ENCODE measurements around the gene PIK3CA.

DNA sequence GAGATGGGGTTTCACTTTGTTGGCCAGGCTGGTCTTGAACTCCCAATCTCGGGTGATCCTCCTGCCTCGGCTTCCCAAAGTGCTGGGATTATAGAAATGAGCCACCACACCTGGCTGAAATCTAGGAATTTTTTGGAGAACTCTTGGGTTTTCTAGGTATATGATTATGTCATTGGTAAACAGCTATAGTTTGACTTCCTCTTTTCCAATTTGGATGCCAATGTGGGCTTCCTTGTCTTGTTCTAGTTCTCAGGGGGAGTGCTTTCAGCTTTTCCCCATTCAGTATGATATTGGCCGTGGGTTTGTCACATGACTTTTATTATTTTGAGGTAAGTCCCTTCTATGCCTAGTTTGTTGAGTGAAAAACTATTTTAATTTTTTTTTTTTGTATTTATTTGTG, 84.9 kb downstream of the PIK3CA start:
- no peak for TF ChIP-seq EZH2 (IDR thresholded peaks at IDR 0.05; ENCODE audit: borderline replicate concordance, low read depth, low read length, poor library complexity, severe bottlenecking)
- TF ChIP-seq, protein P1, sequence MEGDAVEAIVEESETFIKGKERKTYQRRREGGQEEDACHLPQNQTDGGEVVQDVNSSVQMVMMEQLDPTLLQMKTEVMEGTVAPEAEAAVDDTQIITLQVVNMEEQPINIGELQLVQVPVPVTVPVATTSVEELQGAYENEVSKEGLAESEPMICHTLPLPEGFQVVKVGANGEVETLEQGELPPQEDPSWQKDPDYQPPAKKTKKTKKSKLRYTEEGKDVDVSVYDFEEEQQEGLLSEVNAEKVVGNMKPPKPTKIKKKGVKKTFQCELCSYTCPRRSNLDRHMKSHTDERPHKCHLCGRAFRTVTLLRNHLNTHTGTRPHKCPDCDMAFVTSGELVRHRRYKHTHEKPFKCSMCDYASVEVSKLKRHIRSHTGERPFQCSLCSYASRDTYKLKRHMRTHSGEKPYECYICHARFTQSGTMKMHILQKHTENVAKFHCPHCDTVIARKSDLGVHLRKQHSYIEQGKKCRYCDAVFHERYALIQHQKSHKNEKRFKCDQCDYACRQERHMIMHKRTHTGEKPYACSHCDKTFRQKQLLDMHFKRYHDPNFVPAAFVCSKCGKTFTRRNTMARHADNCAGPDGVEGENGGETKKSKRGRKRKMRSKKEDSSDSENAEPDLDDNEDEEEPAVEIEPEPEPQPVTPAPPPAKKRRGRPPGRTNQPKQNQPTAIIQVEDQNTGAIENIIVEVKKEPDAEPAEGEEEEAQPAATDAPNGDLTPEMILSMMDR (conservative IDR thresholded peaks at IDR 0.05; ENCODE audit: low read depth, low read length) = no peak

Measured in A673 (cell line).